Stimulated activated naive CD4-positive, alpha-beta T cell treated with Interleukin-2 at 50 U/mL for 16 hours (primary cell): ENCODE data around the gene MBLAC1.

Experiments
- DNase-seq: peaks from one replicate; lab custom pipeline; 2025; lab: John Stamatoyannopoulos, UW

Gene MBLAC1

DNA sequence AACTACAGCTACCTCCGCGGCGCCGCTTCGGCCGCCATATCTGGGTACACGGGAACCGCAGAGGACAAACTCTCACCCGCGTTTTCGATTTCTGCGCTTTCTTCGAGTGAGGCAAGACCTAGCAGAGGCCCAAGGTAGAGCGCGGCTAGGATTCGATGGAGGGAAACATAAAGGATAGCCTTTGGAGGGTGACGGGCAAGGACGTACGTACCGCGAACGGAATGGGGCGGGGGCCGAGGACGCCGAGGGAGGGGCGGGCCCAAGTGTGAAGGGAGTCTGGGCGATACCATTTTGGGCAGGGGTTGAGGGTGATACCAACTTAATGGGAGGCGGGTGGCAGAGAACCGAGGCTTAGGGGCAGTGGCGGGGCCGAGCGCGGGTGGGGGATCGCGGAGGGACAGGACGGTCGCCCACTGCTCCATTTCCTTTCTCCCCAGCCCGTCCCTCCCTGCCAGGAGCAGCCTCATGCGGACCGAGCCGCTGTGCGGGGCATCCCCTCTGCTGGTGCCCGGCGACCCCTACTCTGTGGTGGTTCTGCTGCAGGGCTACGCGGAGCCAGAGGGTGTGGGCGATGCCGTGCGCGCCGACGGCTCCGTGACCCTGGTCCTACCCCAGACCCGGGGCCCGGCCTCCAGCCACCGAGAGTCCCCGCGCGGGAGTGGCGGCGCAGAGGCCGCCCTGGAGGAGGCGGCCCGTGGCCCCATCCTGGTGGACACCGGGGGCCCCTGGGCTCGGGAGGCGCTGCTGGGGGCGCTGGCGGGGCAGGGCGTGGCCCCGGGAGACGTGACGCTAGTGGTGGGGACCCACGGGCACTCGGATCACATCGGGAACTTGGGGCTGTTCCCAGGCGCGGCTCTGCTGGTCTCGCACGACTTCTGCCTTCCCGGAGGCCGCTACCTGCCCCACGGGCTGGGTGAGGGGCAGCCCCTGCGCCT lies at the start of gene MBLAC1:
MBLAC1 (plus strand) TSS at position 37 of the 935 bp plus-strand sequence; CDS start at position 466, 429 bp downstream.
- peak; percentile 87 for DNase-seq

GRCh38 chr7:100077205-100077604 lies 49.6 kb upstream of the MBLAC1 start:
- DNase-seq, result no peak

DNA sequence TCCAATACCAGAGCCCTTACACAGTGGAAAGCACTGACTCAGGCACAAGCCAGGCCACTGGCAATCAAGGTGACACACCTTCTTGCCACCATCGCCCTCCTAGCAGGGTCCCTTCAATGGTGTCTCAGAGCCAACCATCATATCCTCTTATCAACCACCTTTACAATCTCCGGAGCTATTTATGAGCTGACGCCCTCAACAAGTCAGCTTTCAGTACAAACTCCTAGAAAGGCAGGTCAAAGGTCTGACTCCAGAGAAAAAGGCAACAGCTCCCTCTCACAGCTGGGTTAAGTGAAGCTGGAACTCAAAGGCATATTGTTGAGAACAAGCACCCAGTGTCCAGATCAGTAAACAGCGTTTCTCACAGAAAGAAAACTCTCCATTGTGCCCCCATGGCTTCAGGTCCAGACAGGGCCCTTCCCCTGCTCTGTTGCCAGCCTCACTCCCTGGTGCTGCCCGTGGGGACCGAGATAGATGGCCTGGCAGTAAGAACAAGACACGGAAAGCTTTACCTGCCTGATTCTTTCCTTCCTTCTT lies 47.7 kb upstream of the MBLAC1 start:
- no peak for DNase-seq

- no peak for DNase-seq
These were observed 45.7 kb upstream of the MBLAC1 start for GRCh38 chr7:100080907-100081534.

DNA sequence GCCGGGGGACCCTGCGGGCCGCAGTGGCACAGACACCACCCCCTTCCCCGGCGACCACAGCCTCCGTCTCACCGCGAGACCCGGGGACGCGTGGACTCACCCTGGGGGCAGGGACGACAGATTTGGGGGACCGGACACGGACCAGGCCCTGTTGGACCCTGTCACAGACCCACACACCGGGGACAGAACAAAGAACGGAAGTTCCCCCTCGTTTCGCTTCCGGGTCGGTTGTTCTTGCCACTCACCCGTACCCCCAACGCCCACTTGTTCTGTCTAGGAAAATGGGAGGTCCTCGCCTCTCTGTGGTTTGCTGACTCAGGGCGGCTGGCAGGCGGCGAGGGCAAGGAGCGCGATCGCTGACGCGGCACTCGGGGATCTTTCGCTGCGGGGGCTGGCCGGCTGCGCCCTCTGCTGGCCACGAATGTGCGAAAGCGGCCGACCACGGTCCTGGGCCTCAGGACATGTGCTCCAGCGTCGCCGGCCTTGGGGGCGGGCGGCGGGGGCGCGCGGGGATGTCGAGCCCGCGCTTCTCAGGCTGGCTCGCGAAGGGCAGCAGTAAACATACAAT lies 45.1 kb upstream of the MBLAC1 start, which contains the start of gene ZNF3:
ZNF3 (minus strand) TSS at position 189 of the 568 bp plus-strand sequence. CDS start 4,366 bp downstream, outside the sequence.
- DNase-seq, result peak; percentile 98

DNA sequence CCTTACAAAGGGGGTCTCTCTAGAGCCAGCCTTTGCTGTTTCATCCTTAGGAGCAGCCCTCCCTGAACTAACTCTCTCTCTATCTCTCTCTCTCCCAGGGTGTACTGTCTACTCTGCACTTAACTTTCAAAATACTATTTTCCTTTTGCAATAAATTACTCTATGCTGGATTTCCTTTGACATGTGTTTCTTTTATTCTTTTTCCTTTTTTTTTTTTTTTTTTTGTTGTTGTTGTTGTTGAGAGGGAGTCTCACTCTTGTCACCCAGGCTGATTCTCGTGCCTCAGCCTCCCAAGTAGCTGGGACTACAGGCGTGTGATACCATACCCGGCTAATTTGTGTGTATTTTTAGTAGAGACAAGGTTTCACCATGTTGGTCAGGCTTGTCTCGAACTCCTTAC lies 43.8 kb upstream of the MBLAC1 start:
- DNase-seq, result no peak

DNA sequence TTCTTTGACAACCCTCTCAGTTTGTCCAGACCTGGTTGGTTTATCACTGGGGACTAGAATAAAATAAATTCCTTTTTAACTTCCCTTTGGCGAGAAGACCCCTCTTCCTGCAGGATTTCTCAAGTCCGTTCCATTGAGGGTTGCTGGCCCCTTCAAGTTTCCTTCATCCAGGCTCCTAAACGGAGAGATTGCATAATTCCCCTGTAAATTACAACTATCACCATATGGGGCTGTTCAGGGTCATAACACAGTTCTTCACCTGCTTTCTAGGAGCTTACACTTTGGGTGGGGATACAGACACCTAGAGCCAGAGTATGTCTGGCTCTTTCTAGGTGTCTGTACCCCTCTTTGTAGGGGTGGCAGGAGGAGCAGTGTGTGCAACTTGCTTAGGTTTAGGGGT lies 41.3 kb upstream of the MBLAC1 start:
- no peak for DNase-seq

GRCh38 chr7:100087055-100087750 lies 39.6 kb upstream of the MBLAC1 start:
- DNase-seq, result no peak

DNA sequence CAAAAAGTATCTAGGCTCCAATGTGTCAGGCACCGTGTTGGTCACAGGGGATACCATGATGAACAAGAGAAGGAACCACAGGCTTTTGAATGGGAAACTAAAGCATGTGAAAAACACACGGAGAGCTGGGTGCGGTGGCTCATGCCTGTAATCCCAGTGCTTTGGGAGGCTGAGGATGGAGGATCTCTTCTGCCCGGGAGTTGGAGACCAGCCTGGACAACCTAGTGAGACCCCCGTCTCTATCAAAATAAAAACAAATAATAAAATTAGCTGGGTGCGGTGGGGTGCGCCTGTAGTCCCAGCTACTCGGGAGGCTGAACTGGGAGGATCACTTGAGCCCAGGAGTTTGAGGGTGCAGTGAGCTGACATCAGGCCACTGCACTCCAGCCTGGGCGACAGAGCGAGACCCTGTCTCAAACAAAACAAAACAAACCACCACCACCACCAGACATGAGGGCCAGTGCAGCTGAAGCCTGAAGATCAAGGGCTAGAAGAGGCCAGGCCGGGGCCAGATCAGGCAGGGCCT lies 38.6 kb upstream of the MBLAC1 start:
- DNase-seq, result no peak

DNA sequence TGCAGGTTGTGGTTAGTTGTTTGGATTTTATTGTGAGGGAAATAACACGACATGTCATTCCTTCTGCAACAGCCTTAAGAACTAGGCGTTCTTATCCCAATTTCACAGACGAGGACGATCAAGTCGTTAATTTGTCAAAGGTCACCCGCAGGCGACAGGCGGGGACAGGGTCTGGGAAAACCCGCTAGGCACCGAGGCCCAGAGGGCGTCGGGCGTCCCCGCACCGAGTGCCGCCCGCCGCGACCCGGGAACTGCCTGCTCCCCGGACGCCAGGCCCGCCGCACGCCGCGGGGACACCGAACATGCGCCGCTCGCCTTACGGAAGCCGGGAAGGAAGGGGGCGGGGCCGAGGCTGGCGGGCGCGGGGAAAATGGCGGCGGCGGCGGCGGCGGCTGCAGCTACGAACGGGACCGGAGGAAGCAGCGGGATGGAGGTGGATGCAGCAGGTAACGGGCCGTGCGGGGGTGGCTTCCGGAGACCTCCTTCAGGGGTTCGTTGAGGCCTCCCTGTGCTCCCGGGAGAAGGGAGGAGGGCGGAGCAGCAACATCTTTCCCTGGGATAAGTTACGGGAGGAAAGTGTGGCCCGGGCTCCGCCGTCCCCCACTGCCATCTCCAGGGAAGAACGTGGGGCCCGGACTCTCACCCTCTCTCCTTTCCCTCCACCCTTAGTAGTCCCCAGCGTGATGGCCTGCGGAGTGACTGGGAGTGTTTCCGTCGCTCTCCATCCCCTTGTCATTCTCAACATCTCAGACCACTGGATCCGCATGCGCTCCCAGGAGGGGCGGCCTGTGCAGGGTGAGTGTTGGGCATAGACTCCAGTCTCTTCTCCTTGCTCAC lies 37.9 kb upstream of the MBLAC1 start, which contains the start of gene COPS6:
COPS6 (plus strand) TSS at position 349 of the 837 bp plus-strand sequence; CDS start at position 371, 22 bp downstream.
- peak; percentile 82 for DNase-seq

DNA sequence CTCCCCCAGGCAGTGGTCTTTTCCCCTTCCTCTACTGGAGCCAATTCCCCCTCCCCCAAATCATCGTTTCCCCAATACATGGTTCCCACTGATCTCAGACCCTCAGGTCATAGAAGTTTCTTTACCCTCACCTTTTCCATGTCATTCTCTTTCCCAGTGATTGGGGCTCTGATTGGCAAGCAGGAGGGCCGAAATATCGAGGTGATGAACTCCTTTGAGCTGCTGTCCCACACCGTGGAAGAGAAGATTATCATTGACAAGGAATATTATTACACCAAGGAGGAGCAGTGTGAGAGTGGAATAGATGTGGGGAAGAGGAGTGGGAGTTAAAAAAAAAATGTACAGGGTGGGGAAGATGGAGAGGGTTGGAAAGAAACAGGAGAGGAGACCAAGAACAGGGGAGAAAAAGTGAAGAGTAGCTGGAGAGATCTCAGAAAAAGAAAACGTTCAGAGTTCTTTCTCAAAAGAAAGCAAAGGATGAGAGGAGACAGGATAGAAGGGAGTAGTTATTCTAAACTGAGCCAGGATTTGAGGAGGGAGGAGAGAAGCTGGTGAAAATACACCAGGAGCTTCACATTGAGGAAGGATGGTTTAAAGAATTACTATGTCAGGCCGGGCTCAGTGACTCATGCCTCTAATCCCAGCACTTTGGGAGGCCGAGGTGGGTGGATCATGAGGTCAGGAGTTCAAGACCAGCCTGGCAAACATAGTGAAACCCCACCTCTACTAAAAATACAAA lies 37.1 kb upstream of the MBLAC1 start:
- no peak for DNase-seq

DNA sequence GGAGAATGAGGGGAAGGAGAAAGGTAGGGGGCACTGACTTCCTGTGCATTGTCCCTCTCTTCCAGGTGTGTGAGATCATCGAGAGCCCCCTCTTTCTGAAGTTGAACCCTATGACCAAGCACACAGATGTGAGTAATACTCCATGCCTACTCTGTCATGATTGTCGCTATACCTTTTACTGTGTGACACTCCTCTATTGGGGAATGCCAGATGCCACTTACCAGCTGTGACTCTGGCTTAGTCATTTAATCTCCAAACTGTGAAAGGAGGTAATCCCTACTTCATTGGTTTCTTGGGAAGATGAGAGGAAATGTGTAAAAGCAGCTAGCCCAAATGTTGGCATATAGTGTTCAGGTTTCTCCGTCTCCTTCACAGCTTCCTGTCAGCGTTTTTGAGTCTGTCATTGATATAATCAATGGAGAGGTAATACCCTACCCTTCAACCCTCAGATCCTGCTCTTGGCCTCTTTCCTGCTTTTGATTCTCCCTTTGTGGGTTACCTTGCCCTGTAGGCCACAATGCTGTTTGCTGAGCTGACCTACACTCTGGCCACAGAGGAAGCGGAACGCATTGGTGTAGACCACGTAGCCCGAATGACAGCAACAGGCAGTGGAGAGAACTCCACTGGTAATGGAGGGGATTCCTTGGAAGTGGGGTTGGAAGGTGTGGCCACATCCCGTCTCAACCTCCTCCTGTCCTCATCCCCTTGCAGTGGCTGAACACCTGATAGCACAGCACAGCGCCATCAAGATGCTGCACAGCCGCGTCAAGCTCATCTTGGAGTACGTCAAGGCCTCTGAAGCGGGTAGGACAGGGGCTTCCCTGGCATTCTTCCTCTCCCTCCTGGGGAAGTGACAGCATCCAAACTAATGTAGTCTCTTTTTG lies 36.0 kb upstream of the MBLAC1 start:
- DNase-seq, result no peak

GRCh38 chr7:100091411-100092181 lies 35.2 kb upstream of the MBLAC1 start:
- DNase-seq, result no peak

- DNase-seq, result no peak
These were observed 33.7 kb upstream of the MBLAC1 start for GRCh38 chr7:100093054-100093453.

DNA sequence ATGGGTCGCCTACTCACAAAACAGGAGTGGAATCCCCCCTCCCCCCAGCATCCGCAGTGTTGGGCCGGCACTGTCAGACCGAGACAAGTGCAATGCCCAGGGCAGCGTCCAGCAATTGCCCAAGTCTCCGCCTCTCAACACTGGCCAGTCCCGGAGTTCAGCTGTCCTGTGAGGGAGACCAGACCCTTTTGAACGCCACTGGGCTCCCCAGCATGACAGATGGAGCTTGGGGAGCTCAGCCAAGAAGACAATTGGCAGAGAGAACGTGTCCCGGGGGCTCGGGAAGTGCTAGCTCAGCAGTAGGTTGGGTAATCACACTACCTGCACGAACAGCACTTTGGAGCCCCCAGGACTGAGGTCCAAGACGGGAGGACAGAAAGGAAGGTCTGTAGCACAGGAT lies 33.3 kb upstream of the MBLAC1 start:
- DNase-seq, result no peak

DNA sequence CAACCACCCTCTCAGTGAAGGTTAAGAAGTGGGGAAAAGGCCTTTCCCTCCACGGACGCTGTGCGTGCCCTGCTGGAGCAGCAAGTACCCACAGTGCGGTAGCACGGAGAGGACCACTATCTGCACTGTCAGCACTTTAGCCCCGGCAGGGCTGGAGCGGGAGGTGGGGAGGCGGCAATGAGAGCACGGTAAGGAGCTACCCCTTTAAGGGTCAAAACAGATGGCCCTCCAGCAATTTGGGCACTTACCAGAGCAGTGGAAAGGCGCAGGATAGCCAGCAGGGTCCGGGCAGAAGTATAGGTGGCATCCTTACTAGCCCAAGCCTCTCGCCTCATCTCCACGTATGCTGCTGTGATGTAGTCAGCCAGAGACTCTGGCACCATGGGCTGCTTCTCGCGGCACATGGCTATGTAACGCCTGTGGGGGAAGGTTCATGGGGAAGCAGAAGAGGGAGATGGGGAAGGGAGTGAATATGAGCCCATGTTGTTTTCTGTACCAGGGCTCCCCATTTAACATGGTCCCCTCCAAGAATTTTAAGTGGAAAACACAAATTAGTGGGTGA lies 32.8 kb upstream of the MBLAC1 start:
- DNase-seq, result no peak

GRCh38 chr7:100095289-100095688 lies 31.5 kb upstream of the MBLAC1 start:
- DNase-seq, result no peak

DNA sequence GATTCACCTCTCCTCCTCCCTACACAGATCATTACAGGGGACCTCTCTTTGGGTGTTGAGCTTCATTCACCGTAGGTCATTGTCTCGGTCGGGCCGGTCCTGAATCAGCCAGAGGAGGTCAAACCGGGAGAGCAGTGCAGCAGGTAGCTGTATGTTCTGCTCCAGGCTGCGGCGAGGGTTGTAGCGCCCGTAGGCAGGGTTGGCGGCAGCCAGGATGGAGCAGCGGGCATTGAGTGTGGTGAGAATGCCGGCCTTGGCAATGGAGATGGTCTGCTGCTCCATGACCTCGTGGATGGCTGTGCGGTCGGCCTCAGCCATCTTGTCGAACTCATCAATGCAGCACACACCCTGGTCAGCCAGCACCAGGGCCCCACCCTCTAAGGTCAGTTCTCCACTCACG lies 31.1 kb upstream of the MBLAC1 start:
- DNase-seq, result no peak
